HG03060 (cell line): Measurements from ENCODE around the gene ANKRD40.

Source experiments
- ATAC-seq: cut with Tn5 transposase; IDR thresholded peaks from one replicate; pipeline ENCODE4 v1.9.1; 2021; ENCODE audit warnings: low read depth, moderate number of reproducible peaks; ENCODE audit not compliant: unreplicated experiment

ANKRD40 gene

DNA sequence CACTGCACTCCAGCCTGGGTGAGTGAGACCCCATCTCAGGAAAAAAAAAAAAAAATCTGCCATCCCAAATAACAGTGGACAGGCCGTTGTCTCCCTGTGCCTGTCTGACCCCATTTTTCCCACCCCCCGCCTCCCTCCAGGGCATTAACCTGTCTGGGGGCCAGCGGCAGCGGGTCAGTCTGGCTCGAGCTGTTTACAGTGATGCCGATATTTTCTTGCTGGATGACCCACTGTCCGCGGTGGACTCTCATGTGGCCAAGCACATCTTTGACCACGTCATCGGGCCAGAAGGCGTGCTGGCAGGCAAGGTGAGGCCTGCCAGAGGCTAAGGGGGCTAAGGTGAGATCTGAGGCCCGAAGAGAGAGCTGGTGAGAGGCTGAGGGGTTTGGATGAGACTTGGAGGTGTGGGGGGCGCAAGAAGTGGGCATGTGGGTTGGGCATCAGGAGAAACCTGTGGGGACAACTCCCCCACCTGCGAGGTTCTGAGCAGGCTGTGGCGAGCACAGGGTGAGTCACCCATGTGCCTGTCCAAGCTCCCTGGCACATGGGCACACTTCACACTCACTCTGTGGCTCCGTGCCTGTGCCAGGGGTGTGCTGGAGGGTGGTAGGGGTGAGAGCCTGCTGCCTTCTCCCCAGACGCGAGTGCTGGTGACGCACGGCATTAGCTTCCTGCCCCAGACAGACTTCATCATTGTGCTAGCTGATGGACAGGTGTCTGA lies 34.7 kb downstream of the ANKRD40 start:
- ATAC-seq = no peak

GRCh38 chr17:50672071-50672470 lies 35.6 kb downstream of the ANKRD40 start:
- no peak for ATAC-seq

DNA sequence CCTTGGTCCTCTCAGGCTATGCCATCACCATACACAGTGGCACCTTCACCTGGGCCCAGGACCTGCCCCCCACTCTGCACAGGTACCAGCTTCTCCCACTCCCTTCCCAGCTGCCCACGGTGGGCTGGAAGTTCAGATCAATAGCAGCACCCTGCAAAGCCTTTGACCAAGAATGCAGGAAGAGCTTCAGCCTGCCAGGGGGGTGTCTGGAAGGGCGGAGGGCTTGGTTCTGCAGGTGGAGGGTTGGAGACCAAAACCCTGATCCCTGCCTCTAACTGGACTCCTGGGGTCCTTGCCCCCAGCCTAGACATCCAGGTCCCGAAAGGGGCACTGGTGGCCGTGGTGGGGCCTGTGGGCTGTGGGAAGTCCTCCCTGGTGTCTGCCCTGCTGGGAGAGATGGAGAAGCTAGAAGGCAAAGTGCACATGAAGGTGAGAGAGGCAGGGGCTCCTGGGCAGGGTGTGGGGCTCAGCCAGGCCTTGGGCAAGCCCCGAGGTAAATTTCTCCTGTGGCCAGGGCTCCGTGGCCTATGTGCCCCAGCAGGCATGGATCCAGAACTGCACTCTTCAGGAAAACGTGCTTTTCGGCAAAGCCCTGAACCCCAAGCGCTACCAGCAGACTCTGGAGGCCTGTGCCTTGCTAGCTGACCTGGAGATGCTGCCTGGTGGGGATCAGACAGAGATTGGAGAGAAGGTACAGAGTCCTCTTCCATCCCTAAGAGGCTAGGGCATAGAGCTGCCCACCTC lies 38.7 kb downstream of the ANKRD40 start:
- ATAC-seq = no peak

- ATAC-seq = no peak
Observed at GRCh38 chr17:50668025-50668837, 39.5 kb downstream of the ANKRD40 start.

GRCh38 chr17:50667259-50668024 lies 40.3 kb downstream of the ANKRD40 start:
- ATAC-seq = no peak

DNA sequence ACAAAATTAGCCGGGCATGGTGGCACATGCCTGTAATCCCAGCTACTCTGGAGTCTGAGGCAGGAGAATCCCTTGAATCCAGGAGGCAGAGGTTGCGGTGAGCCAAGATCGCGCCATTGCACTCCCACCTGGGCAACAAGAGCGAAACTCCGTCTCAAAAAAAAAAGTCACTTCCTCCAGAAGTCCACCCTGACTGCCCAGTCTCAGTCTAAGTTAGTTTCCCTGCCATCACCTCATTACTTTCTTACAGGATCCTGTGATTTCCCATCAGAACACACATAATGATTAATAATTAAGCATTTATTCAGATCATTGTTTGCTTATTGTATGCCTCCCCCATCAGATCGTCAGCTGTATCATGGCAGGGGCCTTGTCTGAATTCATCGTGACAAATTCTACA lies 41.4 kb downstream of the ANKRD40 start:
- no peak for ATAC-seq

DNA sequence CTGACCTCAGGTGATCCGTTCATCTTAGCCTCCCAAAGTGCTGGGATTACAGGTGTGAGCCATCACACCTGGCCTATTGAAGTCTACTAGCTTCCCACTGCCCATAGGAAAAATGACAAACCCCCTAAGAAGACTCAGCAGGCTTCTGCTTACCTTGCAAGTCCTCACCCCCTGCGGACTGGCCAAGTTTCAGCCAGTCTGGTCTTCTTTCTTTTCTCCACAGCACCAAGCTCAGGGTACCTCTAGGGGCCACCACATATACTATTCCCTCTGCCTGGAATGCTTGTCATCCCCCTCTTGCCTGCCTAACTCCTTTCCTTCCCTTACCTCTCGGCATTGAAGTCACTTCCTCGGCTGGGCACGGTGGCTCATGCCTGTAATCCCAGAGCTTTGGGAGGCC lies 41.9 kb downstream of the ANKRD40 start:
- ATAC-seq = no peak

GRCh38 chr17:50664788-50665458 lies 42.8 kb downstream of the ANKRD40 start:
- ATAC-seq = no peak

DNA sequence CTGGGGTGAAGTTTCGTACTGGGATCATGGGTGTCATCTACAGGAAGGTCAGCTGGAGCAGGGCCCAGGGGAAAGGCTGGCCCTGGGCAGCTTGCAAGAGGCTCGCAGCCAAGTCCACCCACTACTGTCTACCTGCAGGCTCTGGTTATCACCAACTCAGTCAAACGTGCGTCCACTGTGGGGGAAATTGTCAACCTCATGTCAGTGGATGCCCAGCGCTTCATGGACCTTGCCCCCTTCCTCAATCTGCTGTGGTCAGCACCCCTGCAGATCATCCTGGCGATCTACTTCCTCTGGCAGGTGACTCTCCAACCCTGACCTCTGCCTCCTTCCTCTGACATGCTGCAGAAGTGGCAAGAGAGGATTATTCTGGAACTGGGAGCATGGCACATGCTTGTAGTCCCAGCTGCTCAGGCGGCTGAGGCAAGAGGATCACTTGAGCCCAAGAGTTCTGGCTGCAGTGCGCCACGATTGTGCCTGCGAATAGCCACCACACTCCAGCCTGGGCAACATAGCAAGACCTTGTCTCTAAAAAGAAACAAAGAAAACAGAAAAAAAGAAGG lies 43.8 kb downstream of the ANKRD40 start:
- no peak for ATAC-seq

- ATAC-seq = no peak
Observed at GRCh38 chr17:50662632-50663225, 45.0 kb downstream of the ANKRD40 start.

GRCh38 chr17:50661795-50662391 lies 45.8 kb downstream of the ANKRD40 start:
- ATAC-seq = no peak

- ATAC-seq = no peak
Observed at GRCh38 chr17:50661348-50661747, 46.4 kb downstream of the ANKRD40 start.

DNA sequence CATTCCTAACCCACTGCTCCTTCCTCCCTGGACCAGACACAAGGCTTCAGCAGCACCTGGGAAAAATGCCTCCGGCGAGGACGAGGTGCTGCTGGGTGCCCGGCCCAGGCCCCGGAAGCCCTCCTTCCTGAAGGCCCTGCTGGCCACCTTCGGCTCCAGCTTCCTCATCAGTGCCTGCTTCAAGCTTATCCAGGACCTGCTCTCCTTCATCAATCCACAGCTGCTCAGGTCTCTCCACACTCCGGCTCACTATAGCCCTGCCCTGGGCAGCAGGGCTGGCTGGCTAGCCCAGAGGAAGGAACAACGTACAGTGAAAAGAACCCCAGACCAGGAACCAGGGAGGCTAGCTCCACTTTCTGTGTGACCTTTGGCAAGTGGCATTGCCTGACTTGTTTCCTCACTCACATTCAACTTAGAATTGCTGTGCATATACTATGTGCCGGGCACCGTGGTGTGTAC lies 46.8 kb downstream of the ANKRD40 start:
- ATAC-seq = no peak

DNA sequence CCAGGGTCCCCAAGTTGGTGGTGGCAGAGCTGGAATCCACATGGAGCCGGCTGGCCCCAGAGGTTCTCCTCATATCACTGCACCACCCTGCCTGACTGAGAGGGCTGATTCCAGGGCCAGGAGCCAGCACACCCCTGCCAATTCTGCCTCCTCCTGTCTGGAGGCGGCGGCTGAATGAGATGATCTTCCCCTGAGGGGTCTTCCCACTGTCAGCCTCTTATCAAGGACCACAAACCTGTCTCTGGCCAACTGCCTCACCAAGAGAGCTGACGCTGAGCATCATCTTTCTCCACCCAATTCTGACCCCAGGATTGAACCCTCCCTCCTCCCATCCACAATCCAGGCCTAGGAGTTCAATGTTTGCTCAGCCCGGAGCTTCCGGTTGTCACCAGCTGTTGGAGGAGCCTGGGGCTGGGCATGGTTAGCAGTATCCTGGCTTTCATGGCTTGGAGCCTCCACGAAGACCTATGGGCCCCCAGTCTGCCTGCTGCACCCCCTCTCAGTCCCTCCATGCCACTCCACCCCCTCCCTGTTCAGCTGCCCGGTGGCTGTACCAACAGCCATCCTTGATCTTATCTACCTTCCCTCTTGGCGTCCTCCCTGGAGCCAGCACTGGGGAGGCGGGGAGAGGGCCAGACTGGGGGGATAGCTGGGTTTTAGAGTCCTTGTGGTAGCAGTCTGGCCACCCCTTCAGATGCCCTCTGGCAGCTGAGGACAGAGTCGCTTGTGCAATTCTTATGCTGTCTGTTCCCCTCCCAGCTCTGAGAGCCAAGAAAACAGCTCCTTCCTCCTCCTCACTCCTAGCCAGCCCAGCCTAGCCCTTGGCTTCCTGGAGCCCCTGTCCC lies 47.5 kb downstream of the ANKRD40 start:
- ATAC-seq = no peak

GRCh38 chr17:50659179-50659578 lies 48.5 kb downstream of the ANKRD40 start:
- no peak for ATAC-seq

- ATAC-seq = no peak
Observed at GRCh38 chr17:50658616-50659015, 49.1 kb downstream of the ANKRD40 start.

DNA sequence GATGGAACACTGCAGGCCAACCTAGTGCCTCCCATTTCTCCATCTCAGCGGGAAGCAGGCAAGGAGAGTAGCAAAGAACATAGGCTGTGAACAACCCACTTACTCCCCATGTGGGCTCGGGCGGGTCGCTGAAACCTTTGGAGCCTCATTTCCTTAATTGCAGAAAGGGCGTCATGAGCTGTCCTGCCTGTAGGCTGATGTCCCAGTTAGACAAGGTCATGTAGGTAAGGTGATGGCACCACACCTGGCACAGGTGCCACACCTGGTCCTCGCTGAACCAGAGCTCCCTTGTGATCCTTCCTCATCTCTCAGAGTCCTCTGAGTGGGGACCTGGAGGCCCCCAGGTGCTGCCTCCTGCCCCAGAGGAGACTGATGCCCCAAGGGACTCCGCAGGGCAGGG lies 50.1 kb downstream of the ANKRD40 start:
- no peak for ATAC-seq

DNA sequence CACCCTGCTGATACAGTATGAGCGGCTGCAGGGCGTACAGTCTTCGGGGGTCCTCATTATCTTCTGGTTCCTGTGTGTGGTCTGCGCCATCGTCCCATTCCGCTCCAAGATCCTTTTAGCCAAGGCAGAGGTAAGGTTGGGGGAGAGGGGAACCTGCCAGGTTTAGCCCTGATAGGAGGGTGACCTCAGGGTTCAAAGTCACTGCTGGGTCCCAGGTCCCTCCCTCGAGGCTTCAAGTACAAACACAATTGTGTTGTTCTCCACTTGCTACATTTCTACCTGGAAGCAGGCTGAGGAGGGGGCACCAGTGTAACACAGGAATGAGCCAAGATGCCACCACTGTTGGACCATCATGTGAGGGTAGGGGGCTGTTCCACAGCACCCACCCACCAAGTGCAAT lies 50.7 kb downstream of the ANKRD40 start:
- ATAC-seq = no peak
